ENCODE measurements around the gene ASB10. TPM values are rescaled to one million over a fixed set of nuclear protein-coding genes. Genes with fewer than 3 reads are reported as not detected.
A peak's percentile ranks its signal among the peaks of the same experiment; 100 is the strongest.

Gene ASB10
- polyA plus RNA-seq, 3 donors: not detected

DNA sequence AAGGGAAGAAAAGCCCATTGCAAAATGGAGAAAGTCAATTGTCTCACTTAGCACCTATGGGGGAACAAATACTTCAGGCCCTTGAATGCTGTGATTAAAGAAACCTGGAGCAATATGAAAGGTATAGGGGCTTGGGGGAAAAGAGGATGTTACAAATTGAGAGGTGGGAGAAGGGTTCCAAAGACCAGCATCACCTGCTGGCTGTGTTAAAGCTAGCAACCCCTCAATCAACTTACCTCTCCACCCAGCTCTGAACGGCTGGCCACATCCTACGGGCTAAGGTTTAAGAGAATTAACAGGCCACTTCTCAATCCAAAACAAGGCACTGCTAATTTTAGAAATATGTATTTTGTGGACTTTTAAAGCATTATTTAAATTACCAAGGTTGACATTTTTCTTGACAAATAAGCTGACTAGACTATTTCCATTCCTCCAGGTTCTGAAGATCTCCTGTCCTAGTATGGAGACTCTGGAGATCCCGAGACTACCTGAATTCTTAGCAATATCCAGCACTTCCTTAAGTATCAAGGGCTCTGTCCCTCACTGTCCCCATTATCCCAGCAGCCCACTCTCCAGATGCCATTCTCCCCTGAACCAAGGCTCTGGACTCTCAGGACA is 24.2 kb upstream of the ASB10 start:
- DNase-seq (ENCODE audit: low read depth in 3 of 3, low spot score in 2 of 3): no peak

DNA sequence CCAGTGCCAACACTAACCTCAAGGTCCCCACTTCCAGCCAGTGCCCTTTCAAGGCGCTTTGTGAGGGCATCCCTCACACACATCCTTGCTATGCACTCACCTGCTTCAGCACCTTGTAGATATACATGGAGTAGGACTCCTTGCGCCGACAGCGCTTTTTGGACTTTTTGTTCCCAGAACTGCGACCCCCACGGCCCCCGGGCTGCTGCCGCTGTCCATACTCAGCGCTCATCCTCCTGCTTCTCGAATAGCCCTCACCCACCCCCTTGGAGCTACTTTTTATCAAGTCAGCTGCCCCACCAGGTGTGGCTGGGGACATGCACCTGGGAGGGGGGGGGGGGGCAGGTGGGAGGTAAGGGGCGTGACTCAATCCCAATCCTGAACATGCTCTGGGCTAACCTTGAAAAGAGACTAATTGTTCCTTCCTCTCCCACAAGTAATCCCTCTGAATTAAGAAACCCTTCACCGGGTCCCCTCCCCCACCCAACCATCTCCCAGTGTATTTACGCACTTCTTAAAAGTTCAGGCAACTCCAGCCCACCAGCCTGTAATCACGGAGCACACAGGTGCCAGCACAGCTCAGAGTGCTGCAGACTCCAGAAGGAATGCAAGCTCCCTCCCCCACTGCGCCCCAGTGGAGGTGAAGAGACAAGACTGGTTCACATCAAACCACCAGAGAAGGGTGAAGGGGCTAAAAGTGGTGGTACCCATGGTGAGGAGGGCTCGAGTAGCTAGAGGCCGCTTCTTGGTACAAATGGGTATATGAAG is 23.2 kb upstream of the ASB10 start, which contains the start of gene H2BK1:
Gene H2BK1, minus strand, starts transcription at position 402 of the 768 bp plus-strand sequence. Its CDS starts 170 bp downstream, at position 232.
- no peak for DNase-seq (ENCODE audit: low read depth in 3 of 3, low spot score in 2 of 3)

DNA sequence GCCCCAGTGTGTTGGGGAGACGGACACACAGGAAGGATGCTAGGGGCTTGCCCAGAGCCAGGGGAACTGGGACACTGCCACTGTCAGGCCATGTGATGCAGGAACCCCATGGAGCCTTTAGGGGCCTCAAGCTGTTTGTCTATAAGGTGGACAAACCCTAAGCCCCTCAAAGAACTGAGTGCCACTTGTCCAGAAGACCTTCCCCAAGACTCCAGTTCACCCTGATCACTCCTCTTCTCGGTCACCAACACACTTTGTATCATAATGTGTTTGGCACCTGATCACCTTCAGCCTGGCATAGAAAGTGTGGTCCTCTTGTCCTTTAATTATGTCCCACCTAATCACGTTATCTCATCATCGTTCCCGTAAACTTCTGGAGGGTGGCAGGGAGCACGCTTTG is 22.5 kb upstream of the ASB10 start:
- DNase-seq (ENCODE audit: low read depth in 3 of 3, low spot score in 2 of 3): no peak

DNA sequence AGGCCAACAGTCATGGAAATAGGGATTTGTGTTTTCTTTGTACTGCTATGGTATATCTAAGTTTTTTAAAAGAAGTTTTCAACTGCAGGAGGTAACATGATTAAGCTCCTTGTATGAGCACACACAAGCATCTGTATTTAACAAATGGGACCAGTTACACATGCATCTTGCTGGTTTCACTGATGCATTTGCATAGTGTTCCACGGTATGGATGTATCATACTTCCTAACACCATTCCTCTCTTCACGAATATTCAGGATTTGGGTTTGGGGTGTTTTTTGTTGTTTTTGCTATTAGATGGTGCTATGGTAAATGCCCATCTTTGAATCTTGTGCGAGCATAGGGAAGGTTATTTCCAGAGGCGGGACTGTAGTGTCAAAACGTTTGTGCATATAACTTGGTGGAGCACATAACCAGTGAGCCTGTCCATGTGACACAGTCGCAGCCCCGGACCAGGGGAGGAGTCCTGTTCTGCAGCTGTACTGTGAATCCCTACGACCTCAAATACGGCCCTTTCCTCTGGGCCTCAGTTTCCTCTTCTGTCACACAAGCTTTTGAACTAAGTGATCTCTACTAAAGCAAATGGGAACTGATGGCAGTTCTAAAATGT is 21.3 kb upstream of the ASB10 start:
- no peak for DNase-seq (ENCODE audit: low read depth in 3 of 3, low spot score in 2 of 3)

DNA sequence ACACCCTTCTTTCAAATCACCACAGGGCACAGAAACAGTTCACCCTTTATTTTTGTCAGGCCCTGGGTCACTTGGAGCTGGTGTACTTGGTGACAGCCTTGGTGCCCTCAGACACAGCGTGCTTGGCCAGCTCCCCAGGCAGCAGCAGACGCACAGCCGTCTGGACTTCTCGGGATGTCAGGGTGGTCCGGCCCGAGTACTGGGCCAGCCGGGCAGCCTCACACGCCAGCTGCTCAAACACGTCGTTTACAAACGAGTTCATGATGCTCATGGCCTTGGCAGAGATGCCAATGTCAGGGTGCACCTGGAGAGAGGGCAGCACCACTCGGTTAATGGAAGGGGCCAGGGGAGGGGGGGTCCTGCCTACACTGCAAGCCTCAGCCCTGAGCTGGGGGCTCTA is 20.8 kb upstream of the ASB10 start:
- DNase-seq (ENCODE audit: low read depth in 3 of 3, low spot score in 2 of 3): no peak

DNA sequence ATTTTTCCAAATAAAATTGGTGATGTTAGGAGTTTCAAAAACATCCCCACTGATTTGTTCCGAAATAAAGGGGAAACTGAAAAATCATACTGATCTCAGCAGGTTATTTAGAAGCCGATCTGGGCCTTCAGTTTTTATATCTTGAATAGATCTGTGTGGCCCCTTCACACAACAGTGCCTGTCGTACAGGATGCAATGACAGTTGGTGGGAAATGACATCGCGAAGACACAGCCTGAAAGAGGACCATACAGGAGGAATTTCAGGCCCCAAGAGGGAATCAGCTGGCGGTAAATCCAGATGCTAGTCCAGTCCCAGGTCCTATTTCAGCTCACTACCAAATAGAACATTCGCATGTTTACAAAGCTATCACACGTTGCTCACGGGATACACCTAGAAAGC is 20.3 kb upstream of the ASB10 start:
- DNase-seq (ENCODE audit: low read depth in 3 of 3, low spot score in 2 of 3): no peak

DNA sequence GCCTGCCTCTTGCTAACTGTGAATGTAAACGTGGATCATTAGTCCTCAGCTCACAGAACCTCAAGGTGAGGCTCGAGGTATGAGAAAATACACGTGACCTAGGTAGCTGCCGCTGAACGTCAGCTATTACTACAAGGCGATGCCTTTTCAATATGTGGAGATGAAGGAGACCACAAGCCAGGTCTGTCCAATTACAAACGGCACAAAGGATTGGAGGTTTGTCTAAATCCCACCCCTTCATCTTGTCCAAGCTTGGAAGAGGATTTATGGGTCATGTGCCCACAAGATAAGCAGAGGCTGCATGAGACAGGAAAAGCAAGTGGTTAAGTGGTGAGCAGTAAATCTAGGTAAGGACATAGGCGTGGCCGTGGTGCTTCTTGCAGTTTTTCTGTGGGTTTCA is 19.9 kb upstream of the ASB10 start:
- DNase-seq (ENCODE audit: low read depth in 3 of 3, low spot score in 2 of 3): no peak

DNA sequence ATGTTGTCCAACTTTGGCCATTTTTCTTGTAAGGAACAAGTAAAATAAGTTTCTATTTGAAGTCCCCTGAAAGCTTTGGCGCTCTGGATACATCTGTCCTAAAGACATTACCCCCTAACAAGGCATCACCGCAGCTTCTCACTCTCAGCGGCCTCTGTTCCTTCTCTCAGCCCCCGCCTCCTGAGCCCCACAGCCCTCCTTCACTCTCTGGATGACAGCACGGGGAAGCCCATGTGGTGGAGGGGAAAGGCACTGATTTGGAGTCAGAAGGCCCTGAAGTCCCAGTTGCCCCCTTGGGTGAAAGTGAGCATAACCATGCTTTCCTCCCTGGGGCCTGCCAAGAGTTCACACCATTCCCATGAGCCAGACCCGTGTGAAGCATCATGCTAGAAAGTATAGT is 18.7 kb upstream of the ASB10 start:
- no peak for DNase-seq (ENCODE audit: low read depth in 3 of 3, low spot score in 2 of 3)

DNA sequence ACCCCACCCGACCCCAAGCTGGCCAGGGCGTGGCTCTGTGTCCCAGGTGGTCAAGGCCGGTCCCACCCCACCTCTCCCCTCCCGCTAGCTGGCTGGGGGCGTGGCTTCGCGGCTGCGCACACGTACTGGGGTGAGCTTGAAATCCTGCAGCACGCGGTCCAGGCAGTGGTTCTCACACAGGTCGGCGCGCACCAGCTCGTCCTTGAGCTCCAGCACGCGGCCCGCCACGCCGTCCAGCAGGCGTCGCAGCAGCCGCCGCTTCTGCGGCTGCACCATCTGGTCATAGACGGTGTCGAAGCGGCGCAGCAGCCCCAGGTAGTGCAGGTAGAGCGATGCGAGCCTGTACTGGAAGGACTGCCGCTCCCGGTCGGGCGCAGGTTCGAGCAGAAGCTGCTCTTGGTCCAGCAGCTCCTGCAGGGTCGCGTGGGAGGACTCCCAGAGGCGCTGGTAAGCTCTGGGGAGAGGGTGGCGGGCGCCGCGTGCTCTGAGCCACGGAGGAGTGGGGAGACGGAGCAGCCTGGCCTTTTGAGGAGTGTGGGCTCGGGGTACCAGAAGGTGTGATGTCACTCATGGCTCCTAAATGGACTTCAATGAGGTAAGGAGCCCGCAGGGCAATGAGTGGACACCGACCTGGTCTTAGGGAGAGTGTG is 17.5 kb upstream of the ASB10 start:
- no peak for DNase-seq (ENCODE audit: low read depth in 3 of 3, low spot score in 2 of 3)

DNA sequence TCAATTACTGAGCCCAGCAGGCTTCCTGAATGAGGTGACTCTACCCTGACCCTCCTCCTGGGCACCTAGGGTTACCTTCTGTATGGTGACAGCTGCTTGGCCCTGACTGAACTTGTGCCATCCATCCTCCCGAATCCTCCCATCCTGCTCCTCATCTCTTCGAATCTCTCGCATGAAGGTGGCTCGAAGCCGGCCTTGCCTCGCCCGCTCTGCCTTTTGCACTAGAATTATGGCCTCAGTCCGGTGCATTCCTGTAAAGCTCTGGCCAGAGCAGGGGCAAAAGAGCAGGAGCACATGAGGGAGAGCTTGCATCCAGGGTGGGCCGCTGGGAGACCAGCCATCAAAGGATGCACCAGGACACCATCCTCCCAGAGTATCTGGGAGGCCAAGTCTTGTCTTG is 15.8 kb upstream of the ASB10 start:
- no peak for DNase-seq (ENCODE audit: low read depth in 3 of 3, low spot score in 2 of 3)

DNA sequence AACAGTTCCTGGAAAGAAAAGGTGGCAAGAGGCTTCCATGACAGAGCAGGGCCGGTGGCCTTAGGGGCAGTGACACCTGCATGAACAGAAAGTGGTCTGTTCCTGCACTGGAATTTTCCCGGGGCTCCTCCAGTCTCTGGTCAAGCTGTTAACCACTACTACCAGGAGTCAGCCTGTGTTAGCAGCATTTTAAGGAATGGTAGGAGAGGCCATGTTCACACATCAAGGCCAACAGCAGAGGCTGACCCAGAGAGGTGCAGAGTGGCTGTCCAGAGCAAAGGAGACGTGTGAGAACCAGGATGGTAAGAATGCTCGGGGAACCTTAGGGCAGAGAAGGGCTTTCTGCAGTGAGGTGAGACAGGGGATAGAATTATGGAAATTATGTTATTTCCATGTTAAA is 14.7 kb upstream of the ASB10 start:
- DNase-seq (ENCODE audit: low read depth in 3 of 3, low spot score in 2 of 3): no peak

DNA sequence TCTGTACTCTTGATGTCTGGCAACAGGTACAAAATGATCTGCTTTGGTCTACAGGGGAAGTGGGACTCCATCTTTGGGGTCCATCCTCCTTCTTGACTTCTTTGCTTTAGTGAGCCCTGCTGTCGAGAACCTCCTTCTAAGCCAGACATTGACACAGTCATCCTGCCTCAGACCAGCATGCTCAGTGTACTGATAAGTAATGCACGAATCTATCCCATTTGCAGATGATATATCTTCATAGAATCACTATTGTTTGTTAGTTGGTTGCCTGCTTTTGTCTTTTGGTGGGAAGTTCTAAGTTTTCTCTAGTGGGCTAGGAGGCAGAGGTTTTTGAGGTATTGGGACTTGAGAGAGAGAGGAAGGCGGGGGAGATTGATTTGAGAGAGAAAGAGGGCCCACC is 14.3 kb upstream of the ASB10 start:
- no peak for DNase-seq (ENCODE audit: low read depth in 3 of 3, low spot score in 2 of 3)

DNA sequence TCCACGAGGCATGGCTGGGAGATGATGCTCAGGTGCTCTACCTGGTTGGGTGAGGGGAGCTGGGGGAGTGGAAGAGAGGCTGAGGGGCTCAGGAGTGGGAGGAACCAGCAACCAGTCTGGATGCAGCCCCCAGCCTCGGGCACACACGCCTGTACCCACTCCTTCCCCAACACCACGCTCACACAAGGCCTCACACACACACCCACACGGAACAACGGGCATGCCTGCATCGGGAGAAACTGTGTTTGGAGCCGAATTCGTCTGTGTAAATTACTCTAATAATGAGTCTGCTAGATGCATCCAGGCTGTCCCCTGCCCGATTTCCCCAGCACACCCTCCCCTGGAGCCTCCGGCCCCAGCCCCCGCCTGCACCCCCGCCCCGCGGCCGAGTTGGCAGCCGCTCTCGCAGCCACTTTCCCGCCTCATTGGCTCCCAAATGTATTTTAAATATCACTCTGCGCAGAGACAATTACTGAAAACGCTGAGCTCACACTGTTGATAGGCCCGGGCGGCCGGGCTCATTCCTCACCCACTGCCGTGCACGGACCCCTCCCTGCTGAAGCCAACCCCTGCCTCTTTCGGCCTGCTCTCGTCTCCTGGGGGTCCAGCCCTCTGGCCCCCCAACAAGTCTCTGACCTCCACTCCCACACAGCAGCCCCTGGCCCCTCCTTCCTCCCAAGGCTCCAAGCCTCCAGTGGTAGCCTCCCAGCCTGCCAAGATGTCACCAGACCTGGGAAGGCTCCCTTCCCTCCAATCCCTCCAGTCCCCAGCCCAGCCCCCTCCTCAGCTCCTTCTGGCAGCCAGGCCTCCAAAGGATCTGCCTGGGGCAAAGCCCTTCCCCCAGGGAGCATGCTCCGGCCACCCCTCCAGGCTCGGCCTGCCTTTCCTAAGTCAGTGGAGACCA is 12.1 kb upstream of the ASB10 start:
- peak in 1 of 3 donors; percentile 18 for DNase-seq (ENCODE audit: low read depth in 3 of 3, low spot score in 2 of 3)

DNA sequence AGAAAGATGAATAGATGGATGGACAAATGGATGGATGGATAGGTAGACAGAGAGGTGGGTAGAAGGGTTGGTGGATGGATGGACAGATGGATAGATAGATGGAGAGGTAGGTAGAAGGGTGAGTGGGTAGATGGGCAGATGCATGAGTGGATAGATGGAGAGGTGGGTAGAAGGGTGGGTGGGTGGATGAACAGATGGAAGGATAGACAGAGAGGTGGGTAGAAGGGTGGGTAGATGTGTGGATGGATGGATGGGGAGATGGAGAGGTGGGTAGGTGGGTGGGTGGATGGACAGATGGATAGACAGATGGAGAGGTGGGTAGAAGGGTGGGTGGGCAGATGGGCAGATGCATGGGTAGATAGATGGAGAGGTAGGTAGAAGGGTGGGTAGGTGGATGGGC is 10.9 kb upstream of the ASB10 start:
- no peak for DNase-seq (ENCODE audit: low read depth in 3 of 3, low spot score in 2 of 3)

DNA sequence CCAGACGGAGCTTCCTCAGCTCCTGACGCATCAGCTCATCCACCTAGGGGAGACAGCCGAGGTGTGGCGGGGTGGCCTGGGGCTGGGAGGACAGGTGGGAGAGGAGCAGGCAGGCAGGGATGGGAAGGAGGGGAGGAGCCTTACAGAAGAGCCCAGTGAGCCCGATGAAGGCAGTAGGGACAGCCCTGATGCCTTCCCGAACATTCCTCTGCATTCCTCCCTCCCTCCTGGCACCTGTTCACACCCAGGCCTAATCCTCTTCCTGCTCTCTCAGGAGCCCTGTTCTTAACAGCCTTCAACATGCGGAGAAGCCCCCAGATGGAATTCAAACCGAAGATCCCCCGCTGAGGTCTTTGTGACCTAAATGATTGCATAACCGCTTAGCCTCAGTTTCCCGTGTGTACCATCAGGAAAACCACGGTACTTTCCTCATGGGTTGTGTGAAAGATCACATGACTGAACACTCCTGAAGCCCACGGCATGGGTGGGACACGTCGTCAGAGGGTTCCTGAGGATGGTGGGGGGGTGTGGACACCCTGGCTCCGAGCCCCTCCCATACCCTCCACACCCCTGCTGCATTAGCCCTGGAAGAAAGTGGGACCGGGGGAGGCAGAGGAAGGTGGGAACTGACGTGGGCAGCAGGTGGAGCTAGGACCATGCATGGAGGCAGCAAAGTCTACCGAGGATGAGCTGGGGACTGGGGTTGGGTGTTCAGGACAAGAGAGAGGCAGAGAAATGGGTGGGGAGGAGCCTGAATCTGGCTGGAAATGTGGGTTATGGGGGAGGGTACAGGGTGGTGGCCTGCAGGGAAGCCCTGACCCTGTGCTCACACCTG is 8.8 kb upstream of the ASB10 start:
- DNase-seq (ENCODE audit: low read depth in 3 of 3, low spot score in 2 of 3): no peak

DNA sequence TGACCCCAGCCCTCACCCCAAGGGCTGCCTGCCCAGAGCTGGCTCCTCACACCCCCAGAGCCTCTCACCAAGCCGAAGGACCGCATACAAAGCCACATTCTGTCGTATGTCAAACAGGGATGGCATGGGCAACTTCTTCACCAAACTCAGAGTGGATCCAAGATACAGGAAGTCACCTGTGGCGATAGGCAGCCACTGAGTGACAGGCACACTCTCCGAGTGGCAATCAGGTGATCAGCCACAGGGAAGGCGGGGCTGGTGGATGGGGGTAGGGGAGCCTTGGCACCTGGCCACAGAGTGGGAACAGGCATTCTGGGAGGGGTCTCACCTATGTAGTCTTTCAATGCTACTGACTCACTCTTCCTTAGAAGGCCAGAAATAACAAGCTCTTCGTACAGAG is 7.1 kb upstream of the ASB10 start:
- no peak for DNase-seq (ENCODE audit: low read depth in 3 of 3, low spot score in 2 of 3)

DNA sequence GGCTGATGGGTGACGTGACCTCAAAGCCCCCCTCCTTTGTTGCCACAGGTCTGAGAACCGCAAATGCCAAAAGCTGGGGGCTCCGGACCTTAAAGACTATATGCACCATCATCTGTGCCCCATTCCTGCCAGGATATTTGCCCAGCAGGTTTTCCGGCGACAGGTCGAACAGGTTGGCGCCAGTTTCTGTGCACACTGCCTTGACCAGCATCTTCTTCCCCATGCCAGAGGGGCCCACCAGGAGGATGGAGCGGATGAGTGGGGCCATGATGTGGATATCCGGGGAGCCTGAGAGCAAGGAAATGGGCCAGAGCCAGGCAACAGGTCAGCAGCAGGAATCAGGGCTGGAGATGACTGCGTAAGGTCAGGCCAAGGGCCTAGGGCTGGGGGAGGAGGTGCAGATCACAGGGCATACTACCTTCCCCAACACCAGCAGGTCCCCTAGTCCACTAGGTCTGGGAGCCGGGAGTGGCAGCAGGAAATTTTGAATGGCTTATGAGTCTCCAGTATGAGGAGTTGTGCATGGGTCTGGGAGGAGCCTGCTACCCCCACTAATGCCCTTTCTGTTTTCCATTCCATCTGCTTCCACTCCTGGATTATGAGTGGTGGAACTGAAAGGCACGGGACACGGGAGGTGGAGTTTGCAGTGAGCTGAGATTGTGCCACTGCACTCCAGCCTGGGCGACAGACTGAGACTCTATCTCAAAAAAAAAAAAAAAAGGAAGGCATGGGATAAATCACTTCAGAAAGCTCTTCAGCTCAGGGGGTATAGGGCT is 6.3 kb upstream of the ASB10 start:
- no peak for DNase-seq (ENCODE audit: low read depth in 3 of 3, low spot score in 2 of 3)

DNA sequence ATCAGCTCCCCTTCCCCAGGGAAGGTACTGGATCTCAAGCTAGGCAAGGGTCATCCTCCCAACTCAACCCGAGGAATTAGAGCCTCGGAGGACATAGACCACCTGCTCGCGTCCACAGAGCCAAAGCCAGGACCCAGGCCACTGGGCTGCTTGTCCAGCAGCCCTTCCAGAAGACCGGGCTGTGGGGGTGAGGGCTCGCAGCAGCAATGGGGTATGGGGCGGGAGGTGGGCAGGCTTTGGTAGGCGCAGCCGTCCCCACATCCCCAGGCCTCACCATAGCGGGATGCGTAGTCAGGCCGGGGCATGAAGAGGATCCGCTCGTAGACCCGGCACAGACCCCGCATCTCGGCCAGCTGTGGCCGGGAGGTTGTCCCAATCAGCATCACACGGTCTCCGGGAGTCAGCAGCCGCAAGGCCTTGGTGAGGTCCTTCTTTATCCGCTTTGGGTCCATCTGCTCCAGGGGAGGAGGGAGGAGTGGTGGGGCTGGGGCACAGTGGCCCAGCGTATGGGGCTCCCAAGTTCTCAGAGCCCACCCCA is 5.0 kb upstream of the ASB10 start:
- no peak for DNase-seq (ENCODE audit: low read depth in 3 of 3, low spot score in 2 of 3)

DNA sequence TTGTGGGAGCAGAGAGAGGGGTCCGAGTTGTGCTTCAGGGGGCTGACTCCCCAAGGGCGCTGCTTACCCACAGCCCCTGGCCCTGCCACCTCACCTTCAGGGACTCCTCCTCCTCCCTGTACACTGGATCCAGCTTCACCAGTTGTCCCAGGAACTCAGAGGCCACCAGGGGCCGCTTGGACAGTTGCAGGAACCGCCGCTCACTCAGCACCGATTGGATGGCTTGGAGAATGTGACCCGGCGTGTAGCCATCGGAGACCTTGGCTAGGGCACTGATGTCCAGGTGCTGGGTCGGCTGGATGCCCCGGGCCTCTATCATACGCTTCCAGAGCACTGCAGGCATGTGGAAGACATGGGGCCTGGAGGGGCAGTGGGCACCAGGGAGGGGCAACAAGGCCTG is 4.5 kb upstream of the ASB10 start:
- no peak for DNase-seq (ENCODE audit: low read depth in 3 of 3, low spot score in 2 of 3)

Data from right renal cortex interstitium (tissue), 3 donors.